HEK293T (cell line): ENCODE data around the gene CSTB.

Source experiments
- BHLHE40 ChIP-seq: fragments of 450-650 bp; IDR thresholded peaks from 2 replicates; pipeline ENCODE4 v1.6.1; 2016; ENCODE audit warnings: mild to moderate bottlenecking, moderate library complexity, borderline replicate concordance
- L3MBTL2 ChIP-seq: fragments of 450-650 bp; conservative IDR thresholded peaks from 2 replicates; pipeline ENCODE4 v1.6.1; 2016; ENCODE audit warnings: mild to moderate bottlenecking

DNA sequence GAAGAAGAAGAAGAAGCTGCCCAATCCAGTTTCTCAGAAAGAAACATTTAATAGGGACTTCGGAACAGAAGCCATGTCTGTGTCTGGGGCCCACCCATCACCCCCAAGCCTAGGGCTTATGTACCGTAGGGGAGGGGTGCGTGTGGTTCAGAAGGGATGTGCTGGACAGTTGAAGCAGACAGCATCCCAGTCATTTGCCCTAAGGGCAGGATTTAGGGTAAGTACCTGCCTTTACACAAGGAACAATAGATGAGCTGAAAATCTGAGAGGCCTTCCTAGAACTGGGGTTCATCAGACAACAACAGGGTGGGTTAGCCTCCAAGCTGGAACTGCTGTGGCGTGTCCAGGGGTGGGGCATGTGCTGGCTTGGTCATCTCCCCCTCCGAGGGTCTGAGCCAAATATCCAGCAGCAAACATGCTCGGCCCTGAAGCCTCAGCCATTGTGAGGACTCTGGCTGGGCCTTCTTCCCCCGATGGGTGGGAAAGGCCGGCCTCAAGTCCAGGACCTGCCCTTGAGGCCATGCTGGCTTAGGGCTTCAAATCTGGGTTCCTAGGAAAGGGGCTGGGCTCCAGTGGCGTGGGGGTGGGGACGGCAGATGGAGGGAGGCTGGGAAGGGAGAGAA is 12.1 kb downstream of the CSTB start:
- TF ChIP-seq L3MBTL2 (no peak), BHLHE40 (no peak)
